Thymus (tissue), 11 donors: ENCODE measurements around the gene PODNL1. TPM values are rescaled to one million over a fixed set of nuclear protein-coding genes. Genes with fewer than 3 reads are reported as not detected.
"Not testable (repeated sequence)": the region's sequence is repeated elsewhere in the genome, so short reads cannot be mapped to it uniquely, and the experiment has no call there.

ENCODE experiments used
- DNase-seq, 9 donors: peaks; one replicate each; pipeline ENCODE4 v3.0.0-alpha.2; 2013; ENCODE audit warnings: low spot score in 9 of 9, low read depth in 6 of 9, missing footprints in 1 of 9
- H3K27ac ChIP-seq, 2 donors: one replicate each; pipeline ENCODE4 v1.5.1; 2013; ENCODE audit warnings: control low read depth in 1 of 2, low read depth in 1 of 2, low read length in 1 of 2, mild to moderate bottlenecking in 1 of 2, moderate library complexity in 1 of 2
- H3K27me3 ChIP-seq, 2 donors: one replicate each; pipeline ENCODE4 v1.5.1; 2013; ENCODE audit warnings: low read length in 1 of 2; ENCODE audit not compliant: control insufficient read depth in 2 of 2, insufficient read depth in 1 of 2
- H3K36me3 ChIP-seq, 2 donors: one replicate each; pipeline ENCODE4 v1.5.1; 2013; ENCODE audit warnings: low read length in 1 of 2, mild to moderate bottlenecking in 1 of 2, moderate library complexity in 1 of 2; ENCODE audit not compliant: control insufficient read depth in 2 of 2, insufficient read depth in 2 of 2
- H3K4me1 ChIP-seq, 2 donors: one replicate each; pipeline ENCODE4 v1.5.1; 2013; ENCODE audit warnings: low read length in 2 of 2; ENCODE audit not compliant: control insufficient read depth in 2 of 2, insufficient read depth in 2 of 2
- H3K4me3 ChIP-seq, 2 donors: one replicate each; pipeline ENCODE4 v1.5.1; 2013; ENCODE audit warnings: low read length in 2 of 2, control low read depth in 1 of 2, mild to moderate bottlenecking in 1 of 2
- H3K9me3 ChIP-seq, 2 donors: one replicate each; pipeline ENCODE4 v1.5.1; 2013; ENCODE audit warnings: low read length in 1 of 2, mild to moderate bottlenecking in 1 of 2; ENCODE audit not compliant: control insufficient read depth in 2 of 2, insufficient read depth in 1 of 2
- WGBS: extraction: QIAGEN DNeasy Blood & Tissue Kit; methylation state at CpG from one replicate; pipeline ENCODE4 v1.1.7; 2013; 5-methylcytosine and 5-hydroxymethylcytosine counted together
- polyA plus RNA-seq: library from polyadenylated mRNA; stranded (reverse); fragments of 200-250 nt; gene quantifications from one replicate; pipeline ENCODE4 v1.2.3, GENCODE V29; 2013
- total RNA-seq: library from RNA; stranded (reverse); fragments of 120-200 nt; gene quantifications from one replicate; pipeline ENCODE4 v1.2.4, GENCODE V29; 2013
- donor health status: healthy.

Gene PODNL1
- total and polyA plus RNA-seq, 2 donors = 0.09 to 0.94 TPM

DNA sequence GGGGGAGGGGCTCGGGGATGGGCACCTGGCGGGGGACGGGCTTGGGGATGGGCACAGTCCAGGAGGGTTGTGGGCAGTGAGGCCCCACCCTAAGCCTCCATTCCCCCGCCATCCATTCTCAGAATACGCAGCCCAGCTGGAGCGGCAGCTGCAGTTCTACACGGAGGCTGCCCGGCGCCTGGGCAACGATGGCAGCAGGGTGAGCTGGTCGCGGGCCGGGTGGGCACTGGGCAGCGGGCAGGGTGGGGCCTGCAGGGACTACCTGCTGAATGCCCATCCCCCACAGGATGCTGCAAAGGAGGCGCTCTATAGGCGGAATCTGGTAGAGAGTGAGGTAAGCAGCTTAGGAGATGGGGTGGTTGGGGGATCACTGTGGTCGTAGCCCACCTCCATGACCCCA, 8.3 kb downstream of the PODNL1 start:
- DNase-seq = no peak
- no peaks in the 10 kb centered on the region for H3K27me3 ChIP-seq
- peaks cover 13 to 51% of the 10 kb centered on the region in 2 donors for H3K36me3 ChIP-seq
- H3K27ac ChIP-seq = no peak overlapping the region
- H3K4me3 ChIP-seq = no peak overlapping the region
- H3K9me3 ChIP-seq = no peaks in the 10 kb centered on the region
- 99% methylated on average over 17 of the region's 17 CpGs for WGBS
- H3K4me1 ChIP-seq = no peaks in the 10 kb centered on the region

DNA sequence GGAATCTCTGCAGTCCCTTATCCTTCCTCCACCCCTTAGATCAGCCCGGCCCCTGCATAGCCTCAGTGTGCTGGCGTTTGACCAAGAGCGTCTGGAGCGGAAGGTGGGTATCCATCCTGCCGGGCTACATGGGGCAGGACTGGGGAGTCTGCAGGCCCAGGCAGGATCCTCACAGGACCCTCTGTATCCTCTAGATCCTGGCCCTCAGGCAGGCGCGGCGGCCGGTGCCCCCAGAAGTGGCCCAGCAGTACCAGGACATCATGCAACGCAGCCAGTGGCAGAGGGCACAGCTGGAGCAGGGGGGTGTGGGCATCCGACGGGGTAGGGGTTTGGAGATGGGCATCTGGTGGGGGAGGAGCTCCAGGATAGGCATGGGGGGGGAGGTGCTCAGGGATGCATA, 8.9 kb downstream of the PODNL1 start:
- no peak overlapping the region for H3K27ac ChIP-seq
- no peaks in the 10 kb centered on the region for H3K4me1 ChIP-seq
- H3K27me3 ChIP-seq = no peaks in the 10 kb centered on the region
- H3K4me3 ChIP-seq = no peak overlapping the region
- no peak for DNase-seq
- WGBS = 97% methylated on average over 12 of the region's 12 CpGs
- H3K9me3 ChIP-seq = no peaks in the 10 kb centered on the region
- peaks cover 16 to 54% of the 10 kb centered on the region in 2 donors for H3K36me3 ChIP-seq

DNA sequence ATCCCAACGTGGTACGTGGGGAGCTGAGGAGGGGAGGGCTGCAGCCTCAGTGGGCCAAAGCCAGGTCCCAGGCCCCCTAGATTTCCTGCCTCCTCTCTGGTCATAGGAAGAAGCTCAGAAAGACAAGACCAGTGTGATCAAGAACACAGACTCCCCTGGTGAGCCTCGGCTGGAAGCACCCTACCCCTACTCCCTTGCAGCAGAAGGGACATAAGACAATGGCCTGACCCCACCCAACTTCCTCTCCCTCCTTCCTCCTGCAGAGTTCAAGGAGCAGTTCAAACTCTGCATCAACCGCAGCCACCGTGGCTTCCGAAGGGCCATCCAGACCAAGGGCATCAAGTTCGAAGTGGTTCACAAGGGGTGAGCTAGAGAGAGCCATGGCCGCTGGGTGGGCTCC, 11.5 kb downstream of the PODNL1 start:
- H3K4me3 ChIP-seq = no peak overlapping the region
- H3K4me1 ChIP-seq = no peaks in the 10 kb centered on the region
- no peak for DNase-seq
- H3K36me3 ChIP-seq = peaks cover 31 to 71% of the 10 kb centered on the region in 2 donors
- H3K9me3 ChIP-seq = no peaks in the 10 kb centered on the region
- H3K27ac ChIP-seq = no peak overlapping the region
- WGBS = 91% methylated on average over 8 of the region's 8 CpGs
- no peaks in the 10 kb centered on the region for H3K27me3 ChIP-seq

DNA sequence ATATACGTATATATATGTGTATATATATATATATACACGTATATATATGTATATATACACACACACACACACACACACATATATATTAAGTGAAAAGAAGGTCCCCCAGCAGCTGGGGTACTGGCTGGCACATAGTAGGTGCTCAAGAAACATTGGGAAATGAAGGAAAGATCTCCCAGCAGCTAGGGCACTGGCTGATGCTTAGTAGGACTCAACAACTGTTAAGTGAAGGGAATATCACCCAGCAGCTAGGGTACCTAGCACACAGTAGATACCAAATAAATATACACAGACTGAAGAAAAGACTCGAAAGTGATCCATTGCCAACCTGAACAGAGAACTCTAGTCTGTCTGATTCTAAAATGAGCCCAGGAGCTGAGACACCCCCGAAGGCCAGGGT, 12.2 kb downstream of the PODNL1 start:
- H3K9me3 ChIP-seq = peaks cover 0 to 1% of the 10 kb centered on the region in 2 donors
- no peak overlapping the region for H3K27ac ChIP-seq
- H3K4me1 ChIP-seq = no peaks in the 10 kb centered on the region
- H3K27me3 ChIP-seq = no peaks in the 10 kb centered on the region
- no peak for DNase-seq
- H3K4me3 ChIP-seq = no peak overlapping the region
- H3K36me3 ChIP-seq = peaks cover 38 to 71% of the 10 kb centered on the region in 2 donors
- 92% methylated on average over 4 of the region's 4 CpGs for WGBS

DNA sequence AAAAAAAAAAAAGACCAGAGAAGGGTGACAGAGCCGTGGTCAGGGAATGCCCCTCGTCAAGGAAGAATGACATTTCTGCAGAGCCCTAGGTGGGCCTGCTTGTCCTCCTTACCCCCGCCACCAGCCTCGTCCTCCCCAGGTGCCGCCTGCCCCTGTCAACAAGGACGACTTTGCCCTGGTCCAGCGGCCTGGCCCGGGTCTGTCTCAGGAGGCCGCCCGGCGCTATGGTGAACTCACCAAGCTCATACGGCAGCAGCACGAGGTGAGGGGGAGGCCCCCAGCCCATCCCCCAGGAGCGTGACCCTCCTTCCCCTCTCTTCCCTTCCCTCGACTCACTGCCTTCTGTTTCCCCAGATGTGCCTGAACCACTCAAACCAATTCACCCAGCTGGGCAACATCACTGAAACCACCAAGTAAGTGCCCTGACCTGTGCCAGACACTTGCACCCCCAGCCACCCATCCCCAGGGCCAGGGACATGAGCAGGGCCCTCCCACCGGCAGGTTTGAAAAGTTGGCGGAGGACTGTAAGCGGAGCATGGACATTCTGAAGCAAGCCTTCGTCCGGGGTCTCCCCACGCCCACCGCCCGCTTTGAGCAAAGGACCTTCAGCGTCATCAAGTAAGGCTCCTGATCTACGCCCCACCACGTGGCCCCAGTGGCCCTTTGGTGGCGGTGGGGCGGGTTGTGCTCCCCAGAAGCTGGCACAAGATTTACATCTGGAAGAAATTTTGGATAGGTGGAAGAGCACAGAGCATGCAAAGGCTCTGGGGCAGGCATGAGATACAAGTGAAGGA, 14.8 kb downstream of the PODNL1 start:
- H3K9me3 ChIP-seq = peaks cover 3 to 4% of the 10 kb centered on the region in 2 donors
- no peak overlapping the region for H3K27ac ChIP-seq
- no peaks in the 10 kb centered on the region for H3K27me3 ChIP-seq
- peaks cover 49 to 77% of the 10 kb centered on the region in 2 donors for H3K36me3 ChIP-seq
- WGBS = 97% methylated on average over 28 of the region's 28 CpGs
- no peak overlapping the region for H3K4me3 ChIP-seq
- no peak for DNase-seq
- H3K4me1 ChIP-seq = no peaks in the 10 kb centered on the region

DNA sequence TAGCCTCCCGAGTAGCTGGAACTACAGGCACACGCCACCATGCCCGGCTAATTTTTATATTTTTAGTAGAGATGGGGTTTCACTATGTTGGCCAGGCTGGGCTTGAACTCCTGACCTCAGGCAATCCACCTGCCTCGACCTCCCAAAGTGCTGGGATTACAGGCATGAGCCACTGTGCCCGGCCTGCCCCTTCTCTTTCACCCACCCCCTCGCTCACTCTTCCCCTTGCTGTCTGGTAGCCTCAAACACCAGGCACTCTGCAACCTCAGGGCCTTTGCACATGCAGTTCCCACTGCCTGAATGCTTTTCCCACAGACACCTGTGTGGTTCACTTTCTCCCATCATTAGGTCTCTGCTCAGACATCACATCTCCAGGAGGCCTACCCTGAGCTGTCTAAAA, 16.1 kb downstream of the PODNL1 start:
- H3K4me1 ChIP-seq, H3K27ac ChIP-seq, DNase-seq, H3K27me3 ChIP-seq, H3K4me3 ChIP-seq, H3K9me3 ChIP-seq: not testable (repeated sequence)
- 97% methylated on average over 6 of the region's 6 CpGs for WGBS
- H3K36me3 ChIP-seq = peaks cover 46 to 71% of the 10 kb centered on the region in 2 donors

- Histone ChIP-seq H3K27me3 (no peaks in the 10 kb centered on the region), H3K4me1 (no peaks in the 10 kb centered on the region), H3K9me3 (peaks cover 3 to 4% of the 10 kb centered on the region in 2 donors), H3K4me3 (no peak overlapping the region), H3K27ac (no peak overlapping the region), H3K36me3 (peaks cover 46 to 64% of the 10 kb centered on the region in 2 donors)
- peak in 2 of 9 donors; percentile 16 to 46 for DNase-seq
- 96% methylated on average over 2 of the region's 2 CpGs for WGBS
Measured at GRCh38 chr19:13920940-13921747, 17.1 kb downstream of the PODNL1 start.

DNA sequence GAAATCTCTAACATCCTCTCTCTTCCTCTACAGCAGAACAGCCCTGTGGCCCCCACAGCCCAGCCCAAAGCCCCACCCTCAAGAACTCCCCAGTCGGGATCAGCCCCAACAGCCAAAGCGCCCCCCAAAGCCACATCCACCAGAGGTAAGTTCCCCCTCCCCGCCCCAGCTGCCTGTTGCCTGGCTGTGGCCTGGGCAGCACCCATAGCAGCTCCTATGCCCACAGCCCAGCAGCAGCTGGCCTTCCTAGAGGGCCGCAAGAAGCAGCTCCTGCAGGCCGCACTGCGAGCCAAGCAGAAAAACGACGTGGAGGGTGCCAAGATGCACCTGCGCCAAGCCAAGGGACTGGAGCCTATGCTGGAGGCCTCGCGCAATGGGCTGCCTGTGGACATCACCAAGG, 17.7 kb downstream of the PODNL1 start:
- H3K4me3 ChIP-seq = no peak overlapping the region
- peaks cover 3 to 4% of the 10 kb centered on the region in 2 donors for H3K9me3 ChIP-seq
- H3K4me1 ChIP-seq = no peaks in the 10 kb centered on the region
- no peak overlapping the region for H3K27ac ChIP-seq
- peaks cover 49 to 68% of the 10 kb centered on the region in 2 donors for H3K36me3 ChIP-seq
- no peak for DNase-seq
- no peaks in the 10 kb centered on the region for H3K27me3 ChIP-seq
- 96% methylated on average over 11 of the region's 11 CpGs for WGBS

DNA sequence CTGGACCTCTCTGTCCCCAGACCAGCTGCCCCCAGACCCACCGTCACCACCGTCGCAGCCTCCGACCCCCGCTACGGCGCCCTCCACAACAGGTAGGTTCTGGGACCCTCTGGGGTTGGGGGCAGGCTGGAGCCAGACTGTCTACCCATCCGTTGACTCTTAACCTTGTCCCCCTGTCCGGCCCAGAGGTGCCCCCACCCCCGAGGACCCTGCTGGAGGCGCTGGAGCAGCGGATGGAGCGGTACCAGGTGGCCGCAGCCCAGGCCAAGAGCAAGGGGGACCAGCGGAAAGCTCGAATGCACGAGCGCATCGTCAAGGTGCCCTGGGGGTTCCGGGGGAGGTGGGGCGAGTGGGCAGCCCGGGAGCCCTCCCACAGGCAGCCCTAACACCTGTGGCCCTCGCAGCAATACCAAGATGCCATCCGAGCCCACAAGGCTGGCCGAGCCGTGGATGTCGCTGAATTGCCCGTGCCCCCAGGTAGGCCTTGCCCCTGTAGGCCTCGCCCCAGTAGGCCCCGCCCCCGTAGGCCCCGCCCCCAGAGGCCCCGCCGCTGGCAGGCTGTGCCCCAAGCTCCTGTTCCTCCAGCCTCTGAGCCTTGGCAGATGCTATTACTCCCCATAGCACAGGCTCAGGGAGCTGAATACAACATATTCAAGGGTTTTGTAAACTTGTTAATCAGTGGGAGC, 19.3 kb downstream of the PODNL1 start:
- Histone ChIP-seq H3K9me3 (peaks cover 3 to 4% of the 10 kb centered on the region in 2 donors), H3K27me3 (no peaks in the 10 kb centered on the region), H3K27ac (no peak overlapping the region), H3K4me3 (no peak overlapping the region), H3K36me3 (peaks cover 51 to 70% of the 10 kb centered on the region in 2 donors), H3K4me1 (no peaks in the 10 kb centered on the region)
- no peak for DNase-seq
- 98% methylated on average over 34 of the region's 34 CpGs for WGBS
